Natural killer cell (primary cell): ENCODE measurements around the gene FBLN1. TPM values are rescaled to one million over a fixed set of nuclear protein-coding genes. Genes with fewer than 3 reads are reported as not detected.

Experiments used
- ATAC-seq, 3 donors: fragments of 150-1000 bp in 2 of 3; fragments of 200-7000 bp in 1 of 3; cut with Tn5 transposase; 1 replicate in 1 of 3; 2 replicates in 2 of 3; pipeline ENCODE4 v1.10.0; 2021; ENCODE audit warnings: mild to moderate bottlenecking in 2 of 3, moderate library complexity in 2 of 3
- DNase-seq, 2 donors: peaks; one replicate each; pipeline versions ENCODE4 v3.0.0 to v3.0.0-alpha.2; 2013 to 2021; ENCODE audit warnings: mixed read lengths in 1 of 2
- H3K27ac ChIP-seq: one replicate; pipeline ENCODE4 v1.5.1; 2013; ENCODE audit warnings: mild to moderate bottlenecking, low read length
- H3K27me3 ChIP-seq: one replicate; pipeline ENCODE4 v1.6.1; 2013; ENCODE audit warnings: low read length; ENCODE audit not compliant: control insufficient read depth, insufficient read depth
- H3K36me3 ChIP-seq: one replicate; pipeline ENCODE4 v1.6.1; 2013; ENCODE audit warnings: low read length; ENCODE audit not compliant: control insufficient read depth, insufficient read depth
- H3K4me1 ChIP-seq: one replicate; pipeline ENCODE4 v1.6.1; 2013; ENCODE audit warnings: low read length; ENCODE audit not compliant: control insufficient read depth, insufficient read depth
- H3K4me3 ChIP-seq: one replicate; pipeline ENCODE4 v1.5.1; 2013; ENCODE audit warnings: low read length
- H3K9me3 ChIP-seq: one replicate; pipeline ENCODE4 v1.6.1; 2013; ENCODE audit warnings: low read length; ENCODE audit not compliant: control insufficient read depth, insufficient read depth
- H3K27ac Mint-ChIP-seq, 2 donors: one replicate each; pipeline ENCODE4 v1.8.0; 2022; ENCODE audit warnings: mild to moderate bottlenecking in 2 of 2, mixed read lengths in 2 of 2, moderate library complexity in 1 of 2
- H3K27me3 Mint-ChIP-seq, 2 donors: one replicate each; pipeline ENCODE4 v1.8.0; 2022; ENCODE audit warnings: low read depth in 2 of 2, mixed read lengths in 2 of 2
- H3K36me3 Mint-ChIP-seq: one replicate; pipeline ENCODE4 v1.8.0; 2022; ENCODE audit warnings: mixed read lengths
- H3K4me1 Mint-ChIP-seq, 2 donors: one replicate each; pipeline ENCODE4 v1.8.0; 2022; ENCODE audit warnings: mixed read lengths in 2 of 2
- H3K4me3 Mint-ChIP-seq: one replicate; pipeline ENCODE4 v1.8.0; 2022; ENCODE audit warnings: mild to moderate bottlenecking, moderate library complexity, mixed read lengths
- H3K9me3 Mint-ChIP-seq, 2 donors: one replicate each; pipeline ENCODE4 v1.8.0; 2022; ENCODE audit warnings: mixed read lengths in 2 of 2
- WGBS: methylation state at CpG from one replicate; pipeline ENCODE4 v1.1.7; 2013; ENCODE audit warnings: missing lambda C conversion rate; ENCODE audit not compliant: insufficient coverage; 5-methylcytosine and 5-hydroxymethylcytosine counted together
- intact Hi-C: fragments of 100-400 bp; cut with micrococcal nuclease; formaldehyde crosslinking; loops from one replicate; pipeline ENCODE4 v1.14.2; 2022
- total RNA-seq, 4 donors: library from RNA; stranded (reverse); fragments of 120-200 nt in 1 of 4; gene quantifications; one replicate each; pipeline versions ENCODE4 v1.2.3 to v1.2.4, GENCODE V29; 2013 to 2022
- TF ChIP-seq, protein P1 (sequence below): fragments of 200-600 bp; IDR thresholded peaks from one replicate; pipeline ENCODE4 v1.8.0; 2022; ENCODE audit warnings: antibody characterized with exemption

Gene FBLN1
- total RNA-seq, 3 donors from 2014 or later (not counting 1 experiment from before 2014, with no cell fraction given) = 0.58 TPM; not detected in 2

DNA sequence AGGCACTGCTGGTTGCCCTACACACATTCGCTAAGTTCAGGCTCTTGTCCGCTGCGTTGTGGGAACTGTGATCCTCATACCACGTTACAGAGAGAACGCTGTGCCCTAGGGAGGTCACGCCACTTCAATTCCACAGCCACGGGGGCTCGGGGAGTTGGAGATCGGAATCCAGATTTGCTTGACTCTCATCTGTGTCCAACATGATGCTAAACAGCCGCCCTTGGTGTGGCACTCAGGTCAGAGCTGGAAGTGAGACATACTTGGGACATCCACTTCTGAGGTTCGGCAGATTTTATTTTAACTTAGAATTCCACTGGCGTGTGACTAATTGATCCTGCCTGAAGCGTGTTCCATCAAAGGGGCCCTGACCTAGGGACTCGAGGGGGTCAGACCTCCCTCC, 47.5 kb upstream of the FBLN1 start:
- intact Hi-C loops = no loop called here

GRCh38 chr22:45455621-45456020, 47.1 kb upstream of the FBLN1 start:
- 100% methylated on average over 2 of the region's 4 CpGs for WGBS
- DNase-seq = no peak
- Histone ChIP-seq H3K27ac (no peak overlapping the region), H3K27me3 (no peaks in the 10 kb centered on the region), H3K36me3 (no peaks in the 10 kb centered on the region), H3K4me1 (no peaks in the 10 kb centered on the region), H3K9me3 (no peaks in the 10 kb centered on the region), H3K4me3 (no peak overlapping the region)
- H3K27me3 Mint-ChIP-seq = peaks cover 8 to 10% of the 10 kb centered on the region in 2 donors
- intact Hi-C loops = no loop called here
- no peaks in the 10 kb centered on the region for H3K36me3 Mint-ChIP-seq
- no peak for ATAC-seq
- H3K4me1 Mint-ChIP-seq = no peaks in the 10 kb centered on the region
- no peak overlapping the region for H3K4me3 Mint-ChIP-seq
- H3K9me3 Mint-ChIP-seq = no peaks in the 10 kb centered on the region
- H3K27ac Mint-ChIP-seq = no peak overlapping the region
- TF ChIP-seq, protein P1, sequence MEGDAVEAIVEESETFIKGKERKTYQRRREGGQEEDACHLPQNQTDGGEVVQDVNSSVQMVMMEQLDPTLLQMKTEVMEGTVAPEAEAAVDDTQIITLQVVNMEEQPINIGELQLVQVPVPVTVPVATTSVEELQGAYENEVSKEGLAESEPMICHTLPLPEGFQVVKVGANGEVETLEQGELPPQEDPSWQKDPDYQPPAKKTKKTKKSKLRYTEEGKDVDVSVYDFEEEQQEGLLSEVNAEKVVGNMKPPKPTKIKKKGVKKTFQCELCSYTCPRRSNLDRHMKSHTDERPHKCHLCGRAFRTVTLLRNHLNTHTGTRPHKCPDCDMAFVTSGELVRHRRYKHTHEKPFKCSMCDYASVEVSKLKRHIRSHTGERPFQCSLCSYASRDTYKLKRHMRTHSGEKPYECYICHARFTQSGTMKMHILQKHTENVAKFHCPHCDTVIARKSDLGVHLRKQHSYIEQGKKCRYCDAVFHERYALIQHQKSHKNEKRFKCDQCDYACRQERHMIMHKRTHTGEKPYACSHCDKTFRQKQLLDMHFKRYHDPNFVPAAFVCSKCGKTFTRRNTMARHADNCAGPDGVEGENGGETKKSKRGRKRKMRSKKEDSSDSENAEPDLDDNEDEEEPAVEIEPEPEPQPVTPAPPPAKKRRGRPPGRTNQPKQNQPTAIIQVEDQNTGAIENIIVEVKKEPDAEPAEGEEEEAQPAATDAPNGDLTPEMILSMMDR = no peak

More for the DNA sequence above, 47.5 kb upstream of the FBLN1 start:
- Histone ChIP-seq H3K36me3 (no peaks in the 10 kb centered on the region), H3K4me3 (no peak overlapping the region), H3K27me3 (no peaks in the 10 kb centered on the region), H3K27ac (no peak overlapping the region), H3K4me1 (no peaks in the 10 kb centered on the region), H3K9me3 (no peaks in the 10 kb centered on the region)
- H3K27ac Mint-ChIP-seq = no peak overlapping the region
- H3K4me3 Mint-ChIP-seq = no peak overlapping the region
- ATAC-seq (no peak), DNase-seq (no peak)
- TF ChIP-seq, protein P1 = no peak
- no peaks in the 10 kb centered on the region for H3K4me1 Mint-ChIP-seq
- no peaks in the 10 kb centered on the region for H3K36me3 Mint-ChIP-seq
- 89% methylated on average over 14 of the region's 14 CpGs for WGBS
- H3K9me3 Mint-ChIP-seq = no peaks in the 10 kb centered on the region
- peaks cover 8 to 10% of the 10 kb centered on the region in 2 donors for H3K27me3 Mint-ChIP-seq

DNA sequence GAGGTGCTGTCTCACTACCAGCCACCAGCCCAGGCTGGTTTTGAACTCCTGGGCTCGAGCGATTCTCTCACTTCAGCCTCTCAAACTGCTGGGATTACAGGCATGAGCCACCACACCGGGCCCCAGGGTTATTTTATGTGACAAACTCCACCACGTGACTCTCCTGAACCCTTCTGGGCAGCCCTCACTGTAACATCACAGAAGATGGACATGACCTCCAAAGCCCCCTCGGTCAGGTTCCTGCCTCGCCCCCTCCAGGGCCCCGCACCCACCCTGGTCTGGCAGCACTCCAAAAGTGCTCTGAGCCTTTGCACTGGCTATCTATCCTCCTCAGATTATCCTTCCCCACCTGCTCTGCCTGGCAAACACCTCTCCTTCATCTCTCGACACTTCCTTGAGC, 45.9 kb upstream of the FBLN1 start:
- ATAC-seq (no peak), DNase-seq (no peak)
- no peaks in the 10 kb centered on the region for H3K36me3 ChIP-seq
- Mint-ChIP-seq H3K4me1 (no peaks in the 10 kb centered on the region), H3K27ac (no peak overlapping the region), H3K36me3 (no peaks in the 10 kb centered on the region), H3K27me3 (peaks cover 8 to 10% of the 10 kb centered on the region in 2 donors), H3K9me3 (no peaks in the 10 kb centered on the region), H3K4me3 (no peak overlapping the region)
- H3K27ac ChIP-seq = no peak overlapping the region
- H3K9me3 ChIP-seq = no peaks in the 10 kb centered on the region
- intact Hi-C loops = no loop called here
- TF ChIP-seq, protein P1 = no peak
- H3K27me3 ChIP-seq = no peaks in the 10 kb centered on the region
- H3K4me3 ChIP-seq = no peak overlapping the region
- no peaks in the 10 kb centered on the region for H3K4me1 ChIP-seq
- WGBS = 83% methylated on average over 8 of the region's 8 CpGs

DNA sequence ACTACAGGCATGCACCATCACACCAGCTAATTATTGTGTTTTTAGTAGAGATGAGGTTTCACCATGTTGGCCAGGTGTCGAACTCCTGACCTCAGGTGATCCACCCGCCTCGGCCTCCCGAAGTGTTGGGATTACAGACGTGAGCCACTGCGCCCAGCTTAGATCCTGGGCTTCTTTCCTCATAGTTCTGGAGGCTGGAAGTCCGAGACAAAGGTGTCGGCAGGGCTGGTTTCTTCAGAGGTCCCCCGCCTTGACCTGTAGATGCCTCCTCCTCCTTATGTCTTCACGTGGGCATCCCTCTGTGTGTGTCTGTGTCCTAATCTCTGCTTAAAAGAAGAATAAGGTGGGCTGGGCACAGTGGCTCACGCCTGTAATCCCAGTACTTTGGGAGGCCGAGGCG, 44.2 kb upstream of the FBLN1 start:
- H3K27me3 ChIP-seq = no peaks in the 10 kb centered on the region
- ATAC-seq = no peak
- H3K9me3 Mint-ChIP-seq = no peaks in the 10 kb centered on the region
- intact Hi-C loops = no loop called here
- no peak overlapping the region for H3K27ac Mint-ChIP-seq
- H3K4me3 Mint-ChIP-seq = no peak overlapping the region
- no peaks in the 10 kb centered on the region for H3K9me3 ChIP-seq
- 95% methylated on average over 13 of the region's 13 CpGs for WGBS
- peaks cover 0 to 3% of the 10 kb centered on the region in 2 donors for H3K27me3 Mint-ChIP-seq
- H3K4me1 Mint-ChIP-seq = no peaks in the 10 kb centered on the region
- no peaks in the 10 kb centered on the region for H3K36me3 Mint-ChIP-seq
- no peak overlapping the region for H3K4me3 ChIP-seq
- TF ChIP-seq, protein P1 = no peak
- no peak overlapping the region for H3K27ac ChIP-seq
- no peaks in the 10 kb centered on the region for H3K4me1 ChIP-seq
- no peak for DNase-seq
- no peaks in the 10 kb centered on the region for H3K36me3 ChIP-seq
